BE2C (cell line): ENCODE measurements around the gene CYTH3.

ENCODE experiments used
- DNase-seq: peaks from one replicate; pipeline ENCODE4 v3.0.0-alpha.2; 2020
- H3K27me3 ChIP-seq: fragments of 250-450 bp; sonication (Bioruptor Pico); 2 replicates; pipeline ENCODE4 v1.5.1; 2020; ENCODE audit warnings: mild to moderate bottlenecking
- H3K36me3 ChIP-seq: fragments of 250-450 bp; sonication (Bioruptor Pico); 2 replicates; pipeline ENCODE4 v1.5.1; 2020; ENCODE audit warnings: mild to moderate bottlenecking
- H3K4me1 ChIP-seq: fragments of 250-450 bp; sonication (Bioruptor Pico); 2 replicates; pipeline ENCODE4 v1.5.1; 2020
- H3K4me3 ChIP-seq: 2 replicates; pipeline ENCODE4 v1.5.1; 2011; ENCODE audit warnings: low read depth, low read length
- H3K9me3 ChIP-seq: fragments of 250-450 bp; sonication (Bioruptor Pico); 2 replicates; pipeline ENCODE4 v1.5.1; 2020
- TF ChIP-seq, protein P1 (sequence below): IDR thresholded peaks from 2 replicates; pipeline ENCODE4 v1.5.1; 2012; ENCODE audit warnings: mild to moderate bottlenecking, low read depth, low read length

Gene CYTH3

DNA sequence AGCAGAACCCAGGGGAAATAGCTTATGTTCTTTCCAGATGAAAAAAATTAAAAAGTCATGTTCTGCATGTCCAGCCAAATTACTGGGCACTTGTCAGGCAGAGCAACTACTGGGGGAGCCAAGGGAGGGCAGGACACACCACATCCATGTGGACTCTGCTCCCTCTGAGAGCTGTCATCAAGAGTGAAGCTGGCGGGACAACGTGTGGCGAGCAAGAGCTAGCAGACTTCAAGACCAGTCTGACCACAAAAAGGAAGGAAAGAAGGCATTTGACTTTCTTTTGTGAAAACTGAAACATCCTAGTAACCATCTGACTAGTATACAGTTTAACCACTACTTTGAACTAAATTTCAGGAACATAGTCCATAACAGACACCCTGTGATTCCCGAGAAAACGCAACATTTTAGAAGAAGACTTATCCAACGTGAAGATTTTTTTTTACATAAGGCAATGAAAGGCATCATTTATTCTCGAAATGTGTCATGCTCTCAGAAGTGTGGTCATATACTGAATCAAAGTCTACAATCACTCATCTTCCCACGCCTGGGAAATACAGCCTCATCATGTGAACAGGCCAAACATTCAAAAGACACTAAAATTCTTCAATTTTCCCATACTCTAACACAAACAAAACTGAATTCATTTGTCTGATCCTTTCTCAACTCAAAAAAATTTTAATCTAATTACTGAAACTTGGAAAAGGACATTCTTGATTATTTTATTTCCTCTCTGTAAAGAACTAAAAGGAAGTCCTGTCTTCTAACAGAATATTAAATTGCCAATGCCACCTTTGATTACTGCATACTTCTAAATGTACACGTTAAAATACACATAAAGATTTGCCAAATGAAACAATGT, 15.5 kb downstream of the CYTH3 start:
- Histone ChIP-seq H3K4me1 (peaks cover 8% of the 10 kb centered on the region), H3K4me3 (no peak overlapping the region), H3K36me3 (no peaks in the 10 kb centered on the region), H3K9me3 (no peaks in the 10 kb centered on the region), H3K27me3 (no peaks in the 10 kb centered on the region)
- DNase-seq, result no peak
- TF ChIP-seq, protein P1, sequence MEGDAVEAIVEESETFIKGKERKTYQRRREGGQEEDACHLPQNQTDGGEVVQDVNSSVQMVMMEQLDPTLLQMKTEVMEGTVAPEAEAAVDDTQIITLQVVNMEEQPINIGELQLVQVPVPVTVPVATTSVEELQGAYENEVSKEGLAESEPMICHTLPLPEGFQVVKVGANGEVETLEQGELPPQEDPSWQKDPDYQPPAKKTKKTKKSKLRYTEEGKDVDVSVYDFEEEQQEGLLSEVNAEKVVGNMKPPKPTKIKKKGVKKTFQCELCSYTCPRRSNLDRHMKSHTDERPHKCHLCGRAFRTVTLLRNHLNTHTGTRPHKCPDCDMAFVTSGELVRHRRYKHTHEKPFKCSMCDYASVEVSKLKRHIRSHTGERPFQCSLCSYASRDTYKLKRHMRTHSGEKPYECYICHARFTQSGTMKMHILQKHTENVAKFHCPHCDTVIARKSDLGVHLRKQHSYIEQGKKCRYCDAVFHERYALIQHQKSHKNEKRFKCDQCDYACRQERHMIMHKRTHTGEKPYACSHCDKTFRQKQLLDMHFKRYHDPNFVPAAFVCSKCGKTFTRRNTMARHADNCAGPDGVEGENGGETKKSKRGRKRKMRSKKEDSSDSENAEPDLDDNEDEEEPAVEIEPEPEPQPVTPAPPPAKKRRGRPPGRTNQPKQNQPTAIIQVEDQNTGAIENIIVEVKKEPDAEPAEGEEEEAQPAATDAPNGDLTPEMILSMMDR, result no peak

DNA sequence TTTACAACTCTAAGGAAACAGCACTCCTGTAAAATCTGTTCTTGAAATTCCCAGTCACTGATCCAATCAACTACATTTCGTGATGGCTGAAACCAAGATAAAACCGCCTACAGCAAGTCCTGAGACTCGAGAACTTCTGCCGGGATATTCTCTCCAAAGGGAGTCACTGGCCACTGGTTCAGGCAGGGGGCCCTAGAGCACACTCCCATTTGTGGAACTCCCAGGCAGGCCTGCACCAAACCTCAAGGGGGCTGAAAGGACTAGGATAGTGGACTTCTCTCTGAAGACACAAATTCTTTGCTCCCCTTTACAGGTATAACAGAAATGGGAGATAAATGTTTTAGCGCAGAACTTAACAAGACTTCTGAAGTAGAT, 16.3 kb downstream of the CYTH3 start:
- Histone ChIP-seq H3K4me3 (no peak overlapping the region), H3K4me1 (peaks cover 1% of the 10 kb centered on the region), H3K9me3 (no peaks in the 10 kb centered on the region), H3K36me3 (no peaks in the 10 kb centered on the region), H3K27me3 (no peaks in the 10 kb centered on the region)
- TF ChIP-seq, protein P1, result peak; percentile 11; the same call in 1 of the 2 replicates
- no peak for DNase-seq

DNA sequence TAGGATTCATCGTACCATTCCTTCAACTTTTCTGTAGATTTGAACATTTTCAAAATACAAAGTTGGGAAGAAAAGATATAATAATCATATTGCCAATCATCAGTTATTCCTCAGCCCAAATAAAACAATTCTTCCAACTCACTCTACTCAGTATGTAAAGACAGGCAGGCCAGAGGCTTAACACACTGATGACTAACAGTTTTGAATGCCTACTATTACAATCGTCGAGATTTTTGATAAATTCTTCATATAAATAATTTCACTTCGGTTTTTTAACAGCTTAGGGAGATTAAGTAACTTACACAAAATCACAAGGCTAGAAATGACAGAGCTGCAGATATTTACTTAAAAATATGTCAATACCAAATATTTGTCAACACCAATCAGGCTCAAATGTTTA, 17.6 kb downstream of the CYTH3 start:
- no peaks in the 10 kb centered on the region for H3K36me3 ChIP-seq
- no peak overlapping the region for H3K4me3 ChIP-seq
- no peaks in the 10 kb centered on the region for H3K9me3 ChIP-seq
- DNase-seq, result no peak
- TF ChIP-seq, protein P1, result no peak
- no peaks in the 10 kb centered on the region for H3K4me1 ChIP-seq
- H3K27me3 ChIP-seq, result no peaks in the 10 kb centered on the region

DNA sequence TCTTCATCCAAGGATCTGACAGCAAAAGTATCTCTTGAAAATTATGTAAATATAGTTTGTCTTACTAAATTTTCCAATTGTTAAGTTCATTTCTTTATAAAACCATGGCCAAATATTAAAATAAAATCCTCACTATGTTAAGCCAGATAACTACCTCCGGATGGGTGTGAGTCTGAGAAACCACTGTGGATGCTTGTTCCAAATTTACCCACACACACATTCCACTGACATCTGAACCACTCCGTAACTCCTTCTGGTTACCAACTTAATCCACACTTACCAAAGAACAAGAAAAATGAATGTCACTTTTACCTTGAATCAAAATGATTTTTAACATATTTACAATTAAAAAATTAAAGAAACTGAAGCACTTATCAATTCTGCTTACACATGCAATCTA, 19.7 kb downstream of the CYTH3 start:
- no peaks in the 10 kb centered on the region for H3K4me1 ChIP-seq

GRCh38 chr7:6252341-6252746, 20.1 kb downstream of the CYTH3 start:
- DNase-seq, result no peak
- TF ChIP-seq, protein P1, result no peak
- Histone ChIP-seq H3K4me3 (no peak overlapping the region), H3K27me3 (no peaks in the 10 kb centered on the region), H3K36me3 (no peaks in the 10 kb centered on the region), H3K9me3 (no peaks in the 10 kb centered on the region), H3K4me1 (no peaks in the 10 kb centered on the region)

More for the DNA sequence above, 19.7 kb downstream of the CYTH3 start:
- no peaks in the 10 kb centered on the region for H3K36me3 ChIP-seq
- H3K4me3 ChIP-seq, result no peak overlapping the region
- no peaks in the 10 kb centered on the region for H3K27me3 ChIP-seq
- DNase-seq, result no peak
- TF ChIP-seq, protein P1, result no peak
- H3K9me3 ChIP-seq, result no peaks in the 10 kb centered on the region

GRCh38 chr7:6251653-6252052, 20.8 kb downstream of the CYTH3 start:
- no peak overlapping the region for H3K4me3 ChIP-seq
- DNase-seq, result no peak
- no peaks in the 10 kb centered on the region for H3K36me3 ChIP-seq
- TF ChIP-seq, protein P1, result no peak
- H3K27me3 ChIP-seq, result no peaks in the 10 kb centered on the region
- no peaks in the 10 kb centered on the region for H3K9me3 ChIP-seq
- H3K4me1 ChIP-seq, result no peaks in the 10 kb centered on the region
